Uterus (tissue), 2 donors: ENCODE results near the gene ENHO.

Source experiments
- CTCF ChIP-seq, 4 experiments: fragments of 200-600 bp in 2 of 4; fragments of 450-650 bp in 2 of 4; sonication (generic) in 2 of 4; IDR thresholded peaks; one replicate each; pipeline ENCODE4 v1.5.1; 2016 to 2019; ENCODE audit warnings: antibody characterized with exemption in 4 of 4, mild to moderate bottlenecking in 2 of 4, moderate library complexity in 1 of 4
- POLR2A ChIP-seq, 2 donors: fragments of 450-650 bp; IDR thresholded peaks; one replicate each; pipeline ENCODE4 v1.6.1; 2016; ENCODE audit warnings: antibody characterized with exemption in 2 of 2, mild to moderate bottlenecking in 1 of 2, moderate library complexity in 1 of 2

DNA sequence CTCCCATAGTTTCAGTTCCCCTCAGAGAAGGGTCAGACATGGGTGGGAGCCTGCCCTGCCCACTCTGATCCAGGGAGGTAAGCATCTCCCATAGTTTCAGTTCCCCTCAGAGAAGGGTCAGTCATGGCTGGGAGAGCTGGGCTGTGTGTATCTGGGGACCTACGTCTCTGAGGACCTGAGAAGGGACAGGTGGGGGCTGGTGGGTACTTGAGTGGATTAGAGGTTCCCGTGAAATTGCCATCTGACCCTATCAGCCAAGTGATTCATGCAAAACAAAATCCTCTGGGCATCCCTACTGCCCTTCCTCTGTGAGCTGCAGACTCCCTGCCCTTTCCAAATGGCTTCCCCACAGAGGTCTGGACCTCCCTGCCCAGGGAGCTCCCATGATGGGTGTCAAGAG is 3.9 kb downstream of the ENHO start:
- TF ChIP-seq POLR2A (IDR thresholded peaks at IDR 0.05) (no peak), CTCF (IDR thresholded peaks at IDR 0.05) (no peak)
